Neural progenitor cell (in vitro differentiated cells): ENCODE results near the gene INO80E.

Experiments
- CTCF ChIP-seq: fragments of 200-600 bp; sonication (generic); IDR thresholded peaks from 2 replicates; pipeline ENCODE4 v1.5.1; 2017; ENCODE audit warnings: antibody characterized with exemption, mild to moderate bottlenecking
- EZH2 ChIP-seq: fragments of 200-600 bp; sonication (generic); IDR thresholded peaks from 2 replicates; pipeline ENCODE4 v1.6.1; 2017; ENCODE audit warnings: antibody characterized with exemption, mild to moderate bottlenecking, moderate library complexity
- EZH2phosphoT487 ChIP-seq: fragments of 200-600 bp; sonication (generic); IDR thresholded peaks from 2 replicates; pipeline ENCODE4 v1.6.1; 2017; ENCODE audit warnings: antibody characterized with exemption

DNA sequence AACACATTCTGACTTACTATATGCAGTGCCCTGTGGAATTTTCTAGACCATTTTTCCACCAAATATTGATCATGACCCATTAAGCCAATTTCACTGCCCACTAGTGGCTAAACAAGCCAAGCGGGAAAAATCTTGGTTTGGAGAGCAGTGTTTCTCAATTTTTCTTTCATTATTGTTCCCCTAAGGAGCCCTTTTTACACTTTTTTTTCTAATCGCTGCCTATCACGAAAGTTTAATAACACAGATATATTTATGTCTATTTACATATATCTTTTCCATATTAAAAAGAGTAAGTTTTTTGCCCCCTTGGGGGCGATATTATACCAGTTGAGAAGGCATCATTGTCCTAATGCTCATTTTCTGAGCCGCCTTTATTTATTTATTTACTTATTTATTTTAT is 45.8 kb downstream of the INO80E start:
- TF ChIP-seq CTCF, result peak; percentile 48
- TF ChIP-seq EZH2phosphoT487, result no peak
- no peak for TF ChIP-seq EZH2
